NCI-H146 (cell line): ENCODE measurements around the gene YPEL1.
"Not testable (repeated sequence)": the region's sequence is repeated elsewhere in the genome, so short reads cannot be mapped to it uniquely, and the experiment has no call there.

Experiments used
- DNase-seq: peaks from one replicate; lab custom pipeline; 2025; lab: John Stamatoyannopoulos, UW

YPEL1 gene

DNA sequence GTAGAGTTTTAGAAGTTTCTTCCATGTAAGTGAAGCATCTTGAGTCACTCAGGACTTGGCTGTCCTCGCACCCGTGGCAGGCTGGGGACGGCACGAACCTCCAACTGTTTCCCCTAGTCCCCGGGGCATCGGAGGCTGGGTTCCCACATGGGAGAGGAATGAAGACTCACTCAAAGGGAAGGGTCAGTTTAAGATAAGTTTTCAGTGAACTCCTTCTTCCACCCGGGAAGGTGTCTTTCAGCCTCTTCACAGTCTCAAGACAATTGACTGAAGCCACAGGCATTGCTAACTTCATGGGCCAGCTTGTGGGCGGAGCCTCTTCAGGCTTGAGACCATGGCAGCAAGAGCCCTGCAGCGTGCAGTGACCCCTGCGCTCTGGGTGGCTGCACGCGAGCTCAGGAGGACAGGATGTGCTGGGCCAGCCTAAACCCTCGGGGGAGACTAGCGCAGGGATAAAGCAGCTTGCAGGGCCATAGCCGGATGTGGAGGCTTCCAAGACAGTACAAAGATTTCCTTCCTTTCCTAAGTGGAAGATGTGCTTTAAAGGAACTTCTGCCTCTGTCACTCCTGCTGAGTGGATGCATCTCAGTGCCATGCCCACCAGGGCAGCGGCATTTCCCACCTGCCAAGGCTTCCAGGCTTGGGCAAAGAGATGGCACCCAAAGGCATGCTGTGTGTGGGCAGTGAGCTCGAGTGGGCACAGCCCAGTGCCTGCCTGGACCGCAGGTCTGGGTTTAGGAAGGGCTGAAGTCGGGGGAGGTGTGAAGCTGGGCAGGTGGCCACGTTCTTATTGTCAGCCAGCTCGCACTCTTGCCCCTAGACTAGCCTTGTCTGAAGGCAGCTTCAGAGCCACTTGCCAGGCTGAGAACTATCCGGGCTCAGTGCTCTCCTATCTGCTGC lies 36.9 kb downstream of the YPEL1 start:
- no peak for DNase-seq

DNA sequence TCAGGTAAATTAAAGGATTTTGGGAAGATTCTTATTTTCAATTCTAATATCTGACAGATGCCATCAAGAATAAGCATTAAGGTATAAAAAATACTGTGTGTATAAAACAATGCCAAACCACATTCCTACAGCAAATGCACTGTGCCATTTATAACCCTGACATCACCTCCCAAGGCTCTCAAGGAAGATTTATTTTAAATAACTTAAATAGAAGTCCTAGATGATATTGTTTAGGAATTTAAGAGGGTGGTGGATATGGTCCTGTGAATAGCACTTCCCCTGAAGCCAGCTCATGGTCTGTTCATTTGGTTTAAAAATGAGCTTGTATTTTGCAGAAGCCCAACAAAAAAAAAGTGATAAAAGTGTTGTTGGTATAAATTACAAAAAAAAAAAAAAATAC lies 37.7 kb downstream of the YPEL1 start:
- DNase-seq: no peak

DNA sequence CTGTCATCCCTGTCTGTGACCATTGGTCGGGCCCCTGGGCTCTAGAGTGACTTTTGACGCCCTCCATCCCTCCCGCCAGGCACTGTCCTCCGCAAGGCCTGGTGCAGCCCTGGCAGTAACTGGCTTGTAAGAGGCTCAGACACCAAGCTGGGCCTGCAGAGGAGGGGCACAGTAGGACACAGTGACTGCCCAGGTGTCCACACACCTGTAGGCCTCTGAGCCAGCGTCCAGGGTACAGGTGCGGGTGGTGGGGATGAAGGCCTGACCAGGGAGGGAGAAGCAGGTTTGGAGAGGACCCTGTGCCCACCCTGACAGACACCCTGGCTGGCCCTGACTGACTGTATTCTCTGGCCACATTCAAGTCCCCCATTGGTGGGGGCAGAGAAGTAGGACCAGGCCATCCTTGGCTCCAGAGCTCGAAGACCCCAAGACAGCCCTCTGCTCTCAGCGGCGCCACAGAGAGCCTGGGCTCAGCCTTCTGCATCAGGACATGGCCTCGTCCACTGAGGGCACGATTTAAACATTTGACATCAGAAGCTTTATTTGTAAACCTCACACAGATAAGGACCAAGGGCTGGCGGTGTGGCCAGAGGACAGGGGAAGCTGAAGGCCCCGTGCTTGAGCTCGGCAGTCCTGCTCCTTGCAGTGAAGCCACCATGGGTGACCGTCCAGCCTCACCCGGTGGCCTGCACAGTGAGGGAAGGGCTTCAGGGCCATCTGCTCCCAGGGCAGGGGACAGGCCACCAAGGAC lies 38.4 kb downstream of the YPEL1 start:
- DNase-seq: no peak

DNA sequence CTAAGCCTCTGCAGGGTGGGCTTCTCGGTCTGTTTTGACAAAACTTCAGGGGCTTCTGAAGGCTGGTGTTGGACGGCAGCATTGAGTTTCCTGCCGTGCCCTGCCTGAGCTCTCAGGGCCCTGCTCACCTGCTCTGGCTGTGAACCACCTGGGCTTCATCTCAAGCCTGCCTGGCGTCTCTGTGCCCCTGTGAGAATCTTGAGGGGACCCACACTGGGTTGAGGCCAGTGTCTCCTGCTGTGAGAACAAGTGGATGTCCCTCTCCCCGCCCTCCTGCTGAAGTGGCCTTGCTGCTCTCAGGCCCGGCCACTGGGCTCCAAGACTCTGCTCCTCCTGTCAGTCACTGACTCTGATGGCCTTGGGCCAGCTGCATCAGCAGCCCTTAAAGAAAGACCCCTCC lies 39.5 kb downstream of the YPEL1 start:
- DNase-seq: no peak

DNA sequence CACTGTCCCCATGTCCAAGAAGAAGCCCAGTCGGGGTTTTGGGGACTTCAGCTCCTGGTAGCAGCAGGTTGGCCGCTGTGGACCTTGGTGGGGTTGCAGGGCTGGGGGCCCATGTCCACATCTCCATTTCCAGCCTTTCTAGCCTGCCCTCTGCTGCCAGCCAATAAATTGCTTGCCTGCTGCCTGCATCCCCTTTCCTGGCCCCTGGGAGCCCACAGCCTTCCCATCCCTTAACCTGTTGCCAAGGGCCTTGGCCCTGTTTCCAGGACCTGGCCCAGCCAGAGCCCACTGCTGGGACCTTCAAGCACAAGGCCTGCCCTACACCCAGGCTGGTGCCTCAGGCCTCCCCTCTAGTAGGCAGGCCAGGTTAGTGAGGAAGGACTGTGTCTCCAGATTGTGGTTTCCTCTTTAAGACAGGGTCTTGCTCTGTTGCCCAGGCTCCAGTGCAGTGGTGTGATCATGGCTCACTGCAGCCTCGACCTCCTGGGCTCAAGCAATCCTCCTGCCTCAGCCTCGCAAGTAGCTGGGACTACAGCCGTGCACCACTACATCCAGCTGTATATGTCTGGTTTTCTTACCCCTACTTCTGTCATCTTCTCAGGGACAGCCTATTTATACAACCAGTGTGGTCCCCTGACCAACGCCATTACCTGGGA lies 40.0 kb downstream of the YPEL1 start:
- DNase-seq: no peak

DNA sequence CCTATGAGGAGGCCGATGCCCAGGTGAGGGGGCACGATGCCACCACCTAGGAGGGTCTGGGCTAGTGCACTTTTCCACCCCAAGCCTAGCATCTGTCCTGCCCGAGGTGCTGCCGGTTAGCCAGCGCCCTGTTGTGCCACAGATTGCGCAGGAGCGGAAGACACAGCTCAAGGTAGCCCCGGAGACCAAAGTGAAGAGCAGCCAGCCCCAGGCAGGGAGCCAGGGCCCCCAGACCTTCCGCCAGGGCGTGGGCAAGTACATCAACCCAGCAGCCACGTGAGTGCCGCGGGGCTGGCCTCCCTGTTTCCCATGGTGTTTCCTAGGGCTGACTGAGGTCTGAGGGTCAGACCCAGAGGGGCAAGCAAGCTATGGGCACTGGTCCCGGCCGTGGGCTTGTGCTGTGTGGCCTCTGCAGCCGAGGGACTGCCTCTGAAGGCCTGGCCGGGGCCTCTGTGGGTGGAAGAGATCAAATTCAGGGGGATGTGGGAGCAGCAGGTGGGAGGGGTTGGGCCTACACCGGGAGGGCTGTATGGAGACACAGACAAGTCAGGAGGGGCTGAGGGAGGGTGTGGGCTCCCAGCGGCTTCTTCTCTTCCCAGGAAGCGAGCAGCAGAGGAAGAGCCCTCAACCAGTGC lies 40.7 kb downstream of the YPEL1 start:
- no peak for DNase-seq

DNA sequence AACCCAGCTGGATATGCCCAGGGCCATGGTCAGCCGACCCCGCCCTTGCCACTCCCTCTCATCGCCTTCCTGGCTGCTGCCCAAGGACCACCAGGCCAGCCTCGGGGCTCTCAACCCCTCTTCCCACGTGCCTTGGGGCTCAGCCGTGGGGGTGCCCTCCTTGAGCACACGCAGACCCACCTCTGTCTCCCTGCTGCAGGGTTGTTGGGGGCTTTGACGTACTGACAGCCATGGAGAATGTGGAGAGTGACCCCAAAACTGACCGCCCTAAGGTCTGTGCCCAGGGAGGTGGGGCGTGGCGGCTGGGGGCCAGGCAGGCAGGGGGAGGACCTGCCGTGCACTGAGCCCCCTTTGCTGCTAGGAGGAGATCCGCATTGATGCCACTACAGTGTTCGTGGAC lies 41.2 kb downstream of the YPEL1 start:
- DNase-seq: no peak

DNA sequence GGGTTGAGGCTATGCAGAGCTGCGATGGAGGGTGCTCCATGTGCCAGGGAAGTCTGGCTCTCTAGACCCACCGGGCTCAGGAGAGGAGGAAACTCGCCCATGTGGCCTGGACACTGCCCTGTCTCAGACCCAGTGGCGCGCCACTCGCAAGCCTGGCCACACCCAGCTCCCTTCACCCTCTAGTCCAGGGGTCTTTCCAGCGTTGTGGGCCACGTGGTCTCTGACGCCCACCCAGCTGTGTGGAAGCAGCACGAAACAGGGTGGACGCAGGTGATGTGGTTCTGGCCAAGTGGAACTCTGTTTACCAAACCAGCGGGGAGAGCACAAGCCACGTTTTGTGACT lies 41.6 kb downstream of the YPEL1 start:
- no peak for DNase-seq

DNA sequence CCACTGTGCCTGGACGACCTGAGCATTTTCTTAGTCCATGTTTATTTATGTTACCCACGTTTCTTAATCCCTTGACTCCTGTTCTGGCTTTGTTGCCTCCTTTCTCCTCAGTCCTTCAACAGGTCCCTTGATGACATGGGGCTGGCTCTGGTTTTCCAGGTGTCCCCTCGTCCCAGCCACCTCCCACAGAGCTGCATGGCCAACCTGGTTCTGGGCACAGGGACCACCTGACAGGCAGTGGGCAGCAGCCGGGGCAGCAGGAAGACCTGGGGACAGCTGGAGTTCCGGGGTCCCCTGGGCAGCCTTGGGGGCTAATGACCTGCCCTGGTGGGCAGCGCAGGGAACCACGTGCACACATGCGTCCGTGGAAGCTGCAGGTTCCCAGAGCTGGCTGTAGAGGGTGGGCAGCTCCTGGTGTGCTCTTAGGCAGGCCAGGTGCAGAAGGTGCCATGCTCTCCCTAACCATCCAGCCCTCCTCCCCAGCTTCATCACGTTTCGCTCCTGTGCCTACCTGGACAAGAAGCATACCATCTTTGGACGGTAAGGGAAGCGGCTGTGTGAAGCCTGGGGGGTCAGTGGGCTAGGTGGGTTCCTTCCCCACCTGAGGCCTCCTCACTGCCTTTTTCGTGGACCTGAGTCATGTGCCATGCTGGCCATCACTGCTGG lies 42.1 kb downstream of the YPEL1 start:
- DNase-seq: no peak

DNA sequence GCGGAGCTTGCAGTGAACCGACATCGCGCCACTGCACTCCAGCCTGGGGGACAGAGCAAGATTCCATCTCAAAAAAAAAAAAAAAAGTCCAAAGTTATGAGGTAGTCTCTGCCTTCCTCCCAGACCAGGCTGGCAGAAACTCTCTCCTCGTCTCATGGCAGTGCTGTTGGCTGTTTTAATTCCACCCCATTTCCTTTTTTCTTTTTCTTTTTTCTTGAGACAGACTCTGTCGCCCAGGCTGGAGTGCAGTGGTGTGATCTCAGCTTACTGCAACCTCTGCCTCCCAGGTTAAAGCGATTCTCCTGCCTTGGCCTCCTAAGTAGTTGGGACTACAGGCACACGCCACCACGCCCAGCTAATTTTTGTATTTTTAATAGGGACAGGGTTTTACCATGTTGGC lies 42.7 kb downstream of the YPEL1 start:
- DNase-seq: not testable (repeated sequence)

DNA sequence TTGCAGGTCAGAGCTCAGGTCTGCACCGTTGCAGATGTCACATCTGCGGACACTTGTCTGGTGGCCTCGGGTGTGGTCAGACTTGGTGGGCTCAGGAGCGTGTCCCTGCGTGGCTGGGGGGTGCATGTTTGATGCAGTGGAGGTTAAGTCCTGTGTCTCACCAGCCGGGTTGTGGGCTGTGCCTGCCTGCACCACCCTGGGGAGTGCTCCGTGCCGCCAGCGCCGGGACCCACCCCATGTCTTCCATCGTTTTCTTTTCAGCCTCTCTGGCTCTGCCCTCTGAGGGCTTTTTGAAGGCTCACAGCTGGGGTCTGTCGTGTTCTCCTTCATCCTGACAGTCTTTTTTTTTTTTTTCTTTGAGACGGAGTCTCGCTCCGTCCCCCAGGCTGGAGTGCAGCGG lies 43.8 kb downstream of the YPEL1 start:
- DNase-seq: no peak

DNA sequence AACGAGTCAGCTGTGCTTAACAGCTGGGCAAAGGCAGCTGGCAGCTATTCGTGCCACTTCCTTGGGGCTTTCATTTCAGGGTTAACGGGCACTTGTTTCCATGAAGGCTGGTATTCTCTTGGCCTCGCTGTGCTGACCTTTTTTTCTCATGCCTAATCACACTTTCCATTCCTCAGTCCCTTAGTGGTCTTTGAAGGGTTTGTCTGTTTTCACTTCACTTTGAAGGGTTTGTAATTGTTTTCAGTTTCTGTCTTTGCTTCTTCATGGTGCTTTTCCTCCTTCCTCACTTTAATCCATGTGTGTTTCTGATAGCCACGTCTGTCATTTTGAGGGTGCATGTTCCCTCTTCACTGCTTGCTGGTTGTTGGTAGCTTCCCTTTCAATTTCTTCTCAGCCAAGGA lies 45.2 kb downstream of the YPEL1 start:
- no peak for DNase-seq

DNA sequence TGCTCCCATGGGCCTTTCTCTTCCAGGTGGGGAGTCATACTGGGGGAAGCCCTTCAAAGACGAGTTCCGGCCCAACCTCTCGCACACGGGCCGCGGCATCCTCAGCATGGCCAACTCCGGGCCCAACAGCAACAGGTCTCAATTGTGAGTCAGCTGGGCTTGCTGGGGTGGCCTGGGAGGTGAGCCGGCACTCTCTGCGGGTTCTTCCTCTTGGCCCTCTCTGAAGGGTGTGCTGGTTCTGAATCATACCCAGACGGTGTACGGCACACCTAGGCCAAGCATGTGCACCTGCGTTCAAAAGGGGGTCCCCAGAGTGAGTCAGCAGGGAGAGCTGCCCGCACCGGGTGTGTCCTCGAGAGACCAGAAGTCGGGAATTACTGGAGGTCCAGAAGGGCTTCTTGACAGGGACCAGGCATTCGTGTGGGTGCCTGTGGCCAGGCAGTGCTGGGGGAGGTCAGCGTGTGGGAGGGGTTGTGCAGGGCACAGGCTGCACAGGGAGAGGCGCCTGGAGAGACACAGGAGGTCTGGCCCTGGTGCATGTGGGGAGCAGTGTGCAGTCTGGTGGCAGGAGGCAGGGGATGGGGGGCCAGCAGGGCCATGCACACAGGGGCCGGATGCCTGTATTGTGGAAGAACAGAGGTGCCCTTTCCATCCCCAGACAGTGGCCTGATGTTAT lies 46.8 kb downstream of the YPEL1 start:
- no peak for DNase-seq

DNA sequence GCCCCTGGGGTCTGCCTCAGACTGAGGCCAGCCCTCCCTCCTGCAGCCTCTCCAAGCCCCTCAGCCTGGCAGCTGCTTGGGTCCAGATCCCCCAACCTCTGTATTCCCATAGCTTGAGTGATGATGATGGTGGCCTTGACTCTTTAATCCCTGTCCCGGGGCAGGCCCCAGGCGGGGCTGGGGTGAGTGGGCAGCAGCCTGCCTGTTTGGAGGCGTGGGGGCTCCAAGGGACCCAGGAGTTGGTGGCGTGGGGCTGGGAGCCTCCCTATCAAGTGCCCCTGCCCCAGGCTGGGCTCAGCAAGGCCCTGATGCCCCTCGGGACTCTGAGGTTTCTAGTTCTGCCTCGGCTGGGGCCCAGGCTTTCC lies 47.3 kb downstream of the YPEL1 start:
- no peak for DNase-seq

DNA sequence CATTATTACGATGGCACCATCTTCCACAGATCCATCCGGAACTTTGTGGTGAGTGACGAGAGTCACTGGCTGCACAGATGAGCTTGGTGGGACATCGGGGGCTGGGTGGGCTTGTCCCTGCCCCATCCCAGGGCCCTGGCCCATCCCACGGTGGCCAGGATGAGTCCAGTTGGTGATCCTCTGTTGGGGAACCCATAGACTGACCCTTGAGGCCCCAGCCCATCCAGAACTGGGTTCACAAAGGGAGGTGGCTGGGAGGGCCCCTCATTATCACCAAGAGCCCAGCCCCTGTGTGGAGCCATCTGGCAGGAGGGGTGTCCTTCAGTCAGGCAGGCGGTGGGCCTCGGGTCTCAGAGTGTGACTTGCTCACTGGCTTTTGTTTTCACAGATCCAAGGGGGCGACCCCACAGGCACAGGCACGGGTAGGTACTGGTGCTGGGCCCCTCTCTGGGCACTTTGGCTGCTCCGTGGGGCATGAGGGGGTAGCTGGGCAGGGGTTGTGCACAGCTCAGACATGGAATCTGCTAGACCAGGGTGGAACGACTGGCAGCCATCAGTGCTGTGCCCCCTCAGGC lies 47.8 kb downstream of the YPEL1 start:
- DNase-seq: no peak

DNA sequence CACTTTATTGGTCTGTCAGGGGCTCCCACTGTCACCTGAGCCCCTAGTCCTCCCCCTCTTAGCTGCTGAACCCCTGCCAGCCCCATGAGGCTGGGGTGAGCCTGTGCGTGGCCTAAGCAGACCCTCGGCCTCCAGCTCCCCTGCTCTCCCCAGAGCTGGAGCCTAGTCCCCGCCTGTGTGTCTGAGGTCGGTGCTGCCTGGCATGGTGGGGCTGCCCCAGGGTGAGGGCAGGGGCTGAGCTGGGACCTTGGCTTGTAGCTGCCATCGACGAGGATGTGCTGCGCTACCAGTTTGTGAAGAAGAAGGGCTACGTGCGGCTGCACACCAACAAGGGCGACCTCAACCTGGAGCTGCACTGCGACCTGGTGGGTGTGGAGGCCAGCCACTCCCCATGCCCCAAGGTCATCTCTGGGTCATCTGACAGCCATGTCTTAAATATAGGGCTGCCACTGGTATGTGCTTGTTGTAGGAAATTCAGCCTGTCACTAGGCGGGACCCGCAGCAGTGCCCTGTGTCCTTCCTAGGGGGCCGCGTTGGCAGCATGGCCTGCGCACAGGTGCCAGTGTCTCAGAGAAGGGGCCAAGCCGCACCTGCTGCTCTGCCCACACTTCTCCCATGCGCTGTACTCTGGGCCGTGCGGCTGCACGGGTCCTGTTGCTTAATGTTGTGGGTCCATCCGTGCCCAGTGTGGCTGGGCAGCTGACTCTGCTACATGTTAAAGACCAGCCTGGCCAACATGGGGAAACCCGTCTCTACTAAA lies 48.8 kb downstream of the YPEL1 start:
- DNase-seq: no peak

DNA sequence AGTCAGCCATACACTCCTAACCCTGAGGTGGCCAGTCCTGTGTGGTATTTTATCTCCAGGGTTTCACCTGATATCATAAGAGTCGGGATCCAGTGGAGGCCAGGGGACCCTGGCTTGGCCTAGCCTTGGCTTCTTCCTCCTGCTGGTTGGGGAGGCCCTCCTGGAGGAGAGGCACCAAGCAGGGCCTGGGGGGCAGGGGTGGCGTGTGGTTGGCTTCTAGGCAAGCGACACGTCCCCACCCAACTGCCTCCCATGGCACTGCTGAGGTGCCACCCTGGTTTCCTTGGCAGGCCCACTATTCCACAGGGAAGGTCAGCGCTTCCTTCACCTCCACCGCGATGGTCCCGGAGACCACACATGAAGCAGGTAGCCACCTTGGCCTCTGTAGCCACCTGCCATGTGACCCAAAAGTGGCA lies 49.4 kb downstream of the YPEL1 start:
- DNase-seq: no peak

DNA sequence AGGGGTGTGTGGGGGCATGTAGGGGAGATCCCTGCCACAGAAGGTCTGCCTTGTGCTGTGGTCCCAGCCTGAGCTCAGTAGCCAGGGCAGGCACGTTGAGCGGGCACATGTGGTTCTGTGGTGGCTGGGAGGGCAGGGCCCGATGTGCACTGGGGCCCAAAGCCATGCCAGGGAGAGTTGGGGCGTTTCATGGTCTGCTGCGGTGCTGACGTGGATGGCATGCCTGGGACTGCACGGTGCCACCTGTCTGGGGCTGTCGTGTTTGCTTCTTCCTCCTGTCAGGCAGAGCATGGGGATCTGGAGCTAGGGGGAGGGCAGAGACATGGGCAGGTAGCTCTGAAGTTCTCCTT lies 50.5 kb downstream of the YPEL1 start:
- DNase-seq: no peak

DNA sequence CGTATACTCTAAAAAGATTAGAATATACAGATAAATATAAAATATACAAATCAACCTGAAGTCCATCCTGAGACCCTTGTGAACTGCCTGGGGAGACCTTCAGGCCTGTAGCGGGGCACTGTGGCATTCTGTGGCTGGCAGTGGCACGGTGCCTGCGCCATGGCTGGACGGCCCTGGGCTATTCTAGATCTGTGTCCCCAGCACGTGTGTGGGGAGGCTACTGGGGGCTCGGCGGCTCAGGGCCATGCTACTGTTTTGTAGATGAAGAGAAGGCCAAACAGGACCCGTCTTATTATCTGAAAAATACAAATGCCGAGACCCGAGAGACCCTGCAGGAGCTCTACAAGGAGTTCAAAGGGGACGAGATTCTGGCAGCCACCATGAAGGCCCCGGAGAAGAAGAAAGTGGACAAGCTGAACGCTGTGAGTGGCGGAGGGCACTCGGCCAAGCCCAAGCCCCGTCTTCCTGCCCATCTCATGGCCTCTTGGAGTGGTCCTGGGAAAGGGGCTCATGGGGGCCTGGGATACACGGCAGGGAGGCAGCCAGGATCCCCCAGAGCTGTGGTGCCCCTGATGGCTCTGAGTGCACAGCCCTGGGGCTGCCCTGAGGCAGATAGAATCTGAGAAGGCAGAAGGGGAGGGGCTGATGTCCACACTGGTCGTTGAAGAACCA lies 51.0 kb downstream of the YPEL1 start:
- no peak for DNase-seq

DNA sequence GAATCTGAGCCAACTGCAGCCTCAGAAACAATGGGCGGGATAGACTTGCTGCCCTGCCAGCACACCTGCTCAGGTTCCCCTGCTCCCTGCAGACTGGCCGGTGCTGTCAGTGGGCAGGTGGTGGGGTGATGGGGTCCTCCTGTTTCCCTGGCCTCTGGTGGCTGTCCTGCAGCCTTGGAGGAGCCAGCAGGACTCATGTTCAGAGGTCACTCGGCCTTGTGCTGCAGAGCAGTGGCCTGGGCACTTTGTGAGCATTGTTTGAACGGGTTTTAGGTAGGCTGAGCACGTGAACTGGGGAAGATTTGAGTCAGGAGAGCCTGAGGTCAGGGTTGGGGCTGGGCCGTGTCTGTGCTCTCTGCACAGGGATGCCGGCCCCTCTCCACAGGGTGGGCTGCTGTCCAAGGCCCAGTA lies 52.2 kb downstream of the YPEL1 start:
- no peak for DNase-seq
